Trophoblast cell (in vitro differentiated cells and primary cell): Measurements from ENCODE around the gene TNFRSF12A.

Experiments
- DNase-seq, 2 donors: peaks; one replicate each; pipeline ENCODE4 v3.0.0-alpha.2; 2016
- H2AFZ ChIP-seq: 2 replicates; pipeline ENCODE4 v1.6.1; 2013; ENCODE audit warnings: low read length, moderate library complexity, mild to moderate bottlenecking; ENCODE audit not compliant: insufficient read depth, poor library complexity
- H2AK5ac ChIP-seq: 2 replicates; pipeline ENCODE4 v1.6.1; 2013; ENCODE audit warnings: mild to moderate bottlenecking, low read length
- H2BK120ac ChIP-seq: 2 replicates; pipeline ENCODE4 v1.6.1; 2013; ENCODE audit warnings: low read length, mild to moderate bottlenecking, moderate library complexity; ENCODE audit not compliant: insufficient read depth, poor library complexity
- H2BK12ac ChIP-seq: 2 replicates; pipeline ENCODE4 v1.6.1; 2013; ENCODE audit warnings: mild to moderate bottlenecking, low read length, moderate library complexity
- H2BK5ac ChIP-seq: 2 replicates; pipeline ENCODE4 v1.6.1; 2013; ENCODE audit warnings: low read length, low read depth, moderate library complexity, mild to moderate bottlenecking; ENCODE audit not compliant: poor library complexity
- H3K14ac ChIP-seq: 2 replicates; pipeline ENCODE4 v1.6.1; 2013; ENCODE audit warnings: mild to moderate bottlenecking, low read length
- H3K18ac ChIP-seq: 2 replicates; pipeline ENCODE4 v1.6.1; 2013; ENCODE audit warnings: mild to moderate bottlenecking, low read length
- H3K23ac ChIP-seq: 2 replicates; pipeline ENCODE4 v1.6.1; 2013; ENCODE audit warnings: low read length
- H3K27ac ChIP-seq: 2 replicates; pipeline ENCODE4 v1.5.1; 2013; ENCODE audit warnings: low read depth, mild to moderate bottlenecking, inconsistent platforms, low read length, moderate library complexity
- H3K27me3 ChIP-seq: 2 replicates; pipeline ENCODE4 v1.6.1; 2013; ENCODE audit warnings: inconsistent platforms, mild to moderate bottlenecking, low read length, moderate library complexity; ENCODE audit not compliant: insufficient read depth
- H3K36me3 ChIP-seq, 2 experiments: 1 replicate in 1 of 2; 2 replicates in 1 of 2; pipeline ENCODE4 v1.6.1; 2013; ENCODE audit warnings: low read length in 2 of 2, mild to moderate bottlenecking in 2 of 2, moderate library complexity in 1 of 2; ENCODE audit not compliant: insufficient read depth in 2 of 2, control insufficient read depth in 1 of 2
- H3K4ac ChIP-seq: 2 replicates; pipeline ENCODE4 v1.6.1; 2013; ENCODE audit warnings: low read depth, mild to moderate bottlenecking, low read length, moderate library complexity
- H3K4me1 ChIP-seq, 2 experiments: 1 replicate in 1 of 2; 2 replicates in 1 of 2; pipeline ENCODE4 v1.6.1; 2013; ENCODE audit warnings: low read length in 2 of 2, mild to moderate bottlenecking in 2 of 2, moderate library complexity in 1 of 2; ENCODE audit not compliant: insufficient read depth in 2 of 2, control insufficient read depth in 1 of 2
- H3K4me2 ChIP-seq: 2 replicates; pipeline ENCODE4 v1.6.1; 2013; ENCODE audit warnings: inconsistent platforms, mild to moderate bottlenecking, low read length, moderate library complexity
- H3K4me3 ChIP-seq: 2 replicates; pipeline ENCODE4 v1.5.1; 2013; ENCODE audit warnings: mild to moderate bottlenecking, low read depth, low read length, inconsistent platforms
- H3K79me1 ChIP-seq: one replicate; pipeline ENCODE4 v1.6.1; 2013; ENCODE audit warnings: low read length
- H3K79me2 ChIP-seq: 2 replicates; pipeline ENCODE4 v1.6.1; 2013; ENCODE audit warnings: low read length, mild to moderate bottlenecking; ENCODE audit not compliant: control insufficient read depth, insufficient read depth, poor library complexity
- H3K9ac ChIP-seq: 2 replicates; pipeline ENCODE4 v1.6.1; 2013; ENCODE audit warnings: mild to moderate bottlenecking, low read length
- H3K9me3 ChIP-seq: 2 replicates; pipeline ENCODE4 v1.6.1; 2013; ENCODE audit warnings: low read depth, mild to moderate bottlenecking, control low read depth, inconsistent platforms, low read length; ENCODE audit not compliant: insufficient read depth
- H4K12ac ChIP-seq: 2 replicates; pipeline ENCODE4 v1.6.1; 2013; ENCODE audit warnings: low read depth, mild to moderate bottlenecking, low read length, moderate library complexity
- H4K8ac ChIP-seq: 2 replicates; pipeline ENCODE4 v1.6.1; 2013; ENCODE audit warnings: low read depth, mild to moderate bottlenecking, low read length, moderate library complexity
- H4K91ac ChIP-seq: one replicate; pipeline ENCODE4 v1.6.1; 2013; ENCODE audit warnings: low read depth, mild to moderate bottlenecking, low read length, moderate library complexity
- WGBS: extraction: QIAGEN DNeasy Blood & Tissue Kit; methylation state at CpG from one replicate; pipeline ENCODE4 v1.1.7; 2013; ENCODE audit warnings: missing lambda C conversion rate; ENCODE audit not compliant: insufficient read length, insufficient coverage; ENCODE audit errors: extremely low coverage; 5-methylcytosine and 5-hydroxymethylcytosine counted together

TNFRSF12A gene

GRCh38 chr16:2991566-2992261 is 28.5 kb upstream of the TNFRSF12A start:
- no peak overlapping the region for H3K4ac ChIP-seq
- H3K23ac ChIP-seq, result no peak overlapping the region
- no peak overlapping the region for H3K18ac ChIP-seq
- H2BK120ac ChIP-seq, result no peak overlapping the region
- H3K4me2 ChIP-seq, result no peak overlapping the region
- no peaks in the 10 kb centered on the region for H3K79me2 ChIP-seq
- H4K12ac ChIP-seq, result no peak overlapping the region
- H3K4me3 ChIP-seq, result no peak overlapping the region
- H4K91ac ChIP-seq, result no peak overlapping the region
- peaks cover 6 to 8% of the 10 kb centered on the region in 2 experiments for H3K4me1 ChIP-seq
- no peaks in the 10 kb centered on the region for H3K36me3 ChIP-seq
- no peak overlapping the region for H3K9ac ChIP-seq
- H3K27ac ChIP-seq, result no peak overlapping the region
- no peak overlapping the region for H2AK5ac ChIP-seq
- H2BK12ac ChIP-seq, result no peak overlapping the region
- no peak overlapping the region for H4K8ac ChIP-seq
- no peaks in the 10 kb centered on the region for H3K79me1 ChIP-seq
- no peak overlapping the region for H3K14ac ChIP-seq
- H2BK5ac ChIP-seq, result no peak overlapping the region
- DNase-seq, result no peak
- no peak overlapping the region for H2AFZ ChIP-seq
- H3K9me3 ChIP-seq, result no peaks in the 10 kb centered on the region
- no CpG with 5 or more reads among the region's 12 CpGs for WGBS
- no peaks in the 10 kb centered on the region for H3K27me3 ChIP-seq

DNA sequence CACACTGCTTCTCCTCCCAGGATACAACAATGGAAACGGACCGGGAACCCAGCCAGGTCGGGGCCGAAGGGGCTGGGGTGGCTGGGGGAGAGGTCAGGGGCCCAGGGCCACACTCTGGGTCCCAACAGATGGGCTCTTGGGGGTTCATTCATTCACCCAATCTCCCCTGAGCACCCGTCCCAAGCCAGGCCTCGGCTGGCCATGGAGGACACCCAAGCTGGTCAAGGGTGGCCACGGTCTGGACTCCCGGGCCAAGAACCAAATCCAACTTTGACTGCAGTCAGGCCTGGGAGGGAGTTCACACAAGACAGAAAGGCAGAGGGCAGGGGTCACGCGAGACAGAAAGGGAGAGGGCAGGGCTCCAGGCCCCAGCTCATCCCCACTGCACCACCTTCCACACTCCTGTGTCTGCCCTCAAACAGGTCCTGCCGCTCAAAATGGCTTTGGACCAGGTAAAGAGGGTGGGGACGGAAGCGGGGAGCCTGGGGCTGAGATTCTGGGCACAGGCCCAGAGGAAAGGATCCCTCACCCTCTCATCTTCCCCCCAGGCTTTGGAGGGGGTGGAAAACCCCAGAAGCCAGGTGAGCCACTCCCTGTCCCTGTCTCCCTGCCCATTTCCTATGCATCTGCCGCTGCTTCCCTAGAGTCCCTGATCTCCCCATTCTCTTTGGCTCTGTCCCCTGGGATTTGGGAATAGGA is 27.6 kb upstream of the TNFRSF12A start:
- Histone ChIP-seq H3K9me3 (no peaks in the 10 kb centered on the region), H4K91ac (no peak overlapping the region), H4K8ac (no peak overlapping the region), H2BK5ac (no peak overlapping the region), H3K79me2 (no peaks in the 10 kb centered on the region), H3K27ac (no peak overlapping the region), H3K27me3 (no peaks in the 10 kb centered on the region), H4K12ac (no peak overlapping the region), H3K4me1 (peaks cover 3 to 5% of the 10 kb centered on the region in 2 experiments), H3K79me1 (no peaks in the 10 kb centered on the region), H2BK120ac (no peak overlapping the region), H2BK12ac (no peak overlapping the region), H2AFZ (no peak overlapping the region), H3K4me3 (no peak overlapping the region), H2AK5ac (no peak overlapping the region), H3K4ac (no peak overlapping the region), H3K9ac (no peak overlapping the region), H3K36me3 (no peaks in the 10 kb centered on the region), H3K4me2 (no peak overlapping the region), H3K18ac (no peak overlapping the region), H3K23ac (no peak overlapping the region), H3K14ac (no peak overlapping the region)
- no peak for DNase-seq
- no CpG with 5 or more reads among the region's 14 CpGs for WGBS

DNA sequence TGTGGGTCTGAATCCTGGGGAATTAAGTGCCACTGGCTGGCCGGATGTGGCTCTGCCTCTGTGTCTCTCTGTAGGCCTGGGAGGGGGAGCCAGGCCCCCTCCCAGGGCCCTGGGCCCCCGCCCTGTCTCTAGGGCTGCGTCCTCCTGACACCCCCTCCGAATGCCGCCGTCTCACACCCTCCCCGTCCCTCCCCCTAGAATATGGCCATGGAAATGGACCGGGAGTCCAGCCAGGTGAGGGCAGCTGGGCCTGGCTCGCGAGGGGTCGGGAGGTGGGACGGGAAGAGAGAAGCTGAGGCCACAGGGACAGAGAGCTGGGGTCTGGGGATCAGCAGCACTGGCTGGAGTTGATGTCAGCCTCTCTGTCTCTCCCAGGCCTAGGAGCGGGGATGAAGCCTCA is 23.9 kb upstream of the TNFRSF12A start:
- Histone ChIP-seq H4K12ac (no peak overlapping the region), H4K91ac (no peak overlapping the region), H3K4me2 (no peak overlapping the region), H2AFZ (no peak overlapping the region), H4K8ac (no peak overlapping the region), H3K4me3 (no peak overlapping the region), H3K4me1 (no peaks in the 10 kb centered on the region), H3K14ac (no peak overlapping the region), H2BK120ac (no peak overlapping the region), H3K23ac (no peak overlapping the region), H3K79me2 (no peaks in the 10 kb centered on the region), H3K27me3 (no peaks in the 10 kb centered on the region), H2AK5ac (no peak overlapping the region), H3K9me3 (no peaks in the 10 kb centered on the region), H3K9ac (no peak overlapping the region), H3K4ac (no peak overlapping the region), H2BK12ac (no peak overlapping the region), H3K18ac (no peak overlapping the region), H3K27ac (no peak overlapping the region), H3K36me3 (no peaks in the 10 kb centered on the region), H3K79me1 (no peaks in the 10 kb centered on the region), H2BK5ac (no peak overlapping the region)
- no peak for DNase-seq
- no CpG with 5 or more reads among the region's 13 CpGs for WGBS

DNA sequence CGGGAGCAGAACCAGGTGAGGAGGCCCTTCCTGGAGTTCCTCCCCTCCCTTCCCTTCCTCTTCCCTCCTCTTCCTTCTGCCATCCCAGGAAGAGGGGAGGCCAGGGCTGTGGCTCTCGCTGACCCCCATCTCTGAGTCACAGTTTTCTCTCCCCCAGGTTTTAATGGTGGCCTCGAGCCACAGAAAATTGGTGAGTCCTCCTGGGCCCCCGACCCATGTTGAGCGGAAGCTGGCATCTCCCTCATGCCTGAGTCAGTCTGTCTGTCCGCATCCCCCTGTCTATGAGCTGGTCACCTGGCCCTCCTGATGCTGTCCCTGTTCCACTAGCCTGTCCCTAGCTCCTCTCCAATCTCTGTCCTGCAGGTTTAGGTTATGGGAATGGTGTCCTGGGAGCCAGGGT is 20.2 kb upstream of the TNFRSF12A start:
- no peak overlapping the region for H3K27ac ChIP-seq
- no peak overlapping the region for H2AFZ ChIP-seq
- no peaks in the 10 kb centered on the region for H3K4me1 ChIP-seq
- no peak overlapping the region for H3K9ac ChIP-seq
- no peak overlapping the region for H2BK5ac ChIP-seq
- no peak overlapping the region for H3K4me2 ChIP-seq
- no peak for DNase-seq
- no peak overlapping the region for H2BK120ac ChIP-seq
- H3K4me3 ChIP-seq, result no peak overlapping the region
- H2AK5ac ChIP-seq, result no peak overlapping the region
- H3K79me1 ChIP-seq, result no peaks in the 10 kb centered on the region
- H3K14ac ChIP-seq, result no peak overlapping the region
- no peak overlapping the region for H2BK12ac ChIP-seq
- H4K12ac ChIP-seq, result no peak overlapping the region
- H3K4ac ChIP-seq, result no peak overlapping the region
- no peaks in the 10 kb centered on the region for H3K27me3 ChIP-seq
- no peaks in the 10 kb centered on the region for H3K79me2 ChIP-seq
- H3K36me3 ChIP-seq, result no peaks in the 10 kb centered on the region
- H3K9me3 ChIP-seq, result no peaks in the 10 kb centered on the region
- H3K23ac ChIP-seq, result no peak overlapping the region
- no CpG with 5 or more reads among the region's 6 CpGs for WGBS
- no peak overlapping the region for H4K91ac ChIP-seq
- H4K8ac ChIP-seq, result no peak overlapping the region
- no peak overlapping the region for H3K18ac ChIP-seq
